Trophoblast cell (in vitro differentiated cells and primary cell): ENCODE data around the gene SLC39A3.

ENCODE experiments used
- DNase-seq, 2 donors: peaks; one replicate each; pipeline ENCODE4 v3.0.0-alpha.2; 2016
- H2AFZ ChIP-seq: 2 replicates; pipeline ENCODE4 v1.6.1; 2013; ENCODE audit warnings: low read length, moderate library complexity, mild to moderate bottlenecking; ENCODE audit not compliant: insufficient read depth, poor library complexity
- H2AK5ac ChIP-seq: 2 replicates; pipeline ENCODE4 v1.6.1; 2013; ENCODE audit warnings: mild to moderate bottlenecking, low read length
- H2BK120ac ChIP-seq: 2 replicates; pipeline ENCODE4 v1.6.1; 2013; ENCODE audit warnings: low read length, mild to moderate bottlenecking, moderate library complexity; ENCODE audit not compliant: insufficient read depth, poor library complexity
- H2BK12ac ChIP-seq: 2 replicates; pipeline ENCODE4 v1.6.1; 2013; ENCODE audit warnings: mild to moderate bottlenecking, low read length, moderate library complexity
- H2BK5ac ChIP-seq: 2 replicates; pipeline ENCODE4 v1.6.1; 2013; ENCODE audit warnings: low read length, low read depth, moderate library complexity, mild to moderate bottlenecking; ENCODE audit not compliant: poor library complexity
- H3K14ac ChIP-seq: 2 replicates; pipeline ENCODE4 v1.6.1; 2013; ENCODE audit warnings: mild to moderate bottlenecking, low read length
- H3K18ac ChIP-seq: 2 replicates; pipeline ENCODE4 v1.6.1; 2013; ENCODE audit warnings: mild to moderate bottlenecking, low read length
- H3K23ac ChIP-seq: 2 replicates; pipeline ENCODE4 v1.6.1; 2013; ENCODE audit warnings: low read length
- H3K27ac ChIP-seq: 2 replicates; pipeline ENCODE4 v1.5.1; 2013; ENCODE audit warnings: low read depth, mild to moderate bottlenecking, inconsistent platforms, low read length, moderate library complexity
- H3K27me3 ChIP-seq: 2 replicates; pipeline ENCODE4 v1.6.1; 2013; ENCODE audit warnings: inconsistent platforms, mild to moderate bottlenecking, low read length, moderate library complexity; ENCODE audit not compliant: insufficient read depth
- H3K36me3 ChIP-seq, 2 experiments: 1 replicate in 1 of 2; 2 replicates in 1 of 2; pipeline ENCODE4 v1.6.1; 2013; ENCODE audit warnings: low read length in 2 of 2, mild to moderate bottlenecking in 2 of 2, moderate library complexity in 1 of 2; ENCODE audit not compliant: insufficient read depth in 2 of 2, control insufficient read depth in 1 of 2
- H3K4ac ChIP-seq: 2 replicates; pipeline ENCODE4 v1.6.1; 2013; ENCODE audit warnings: low read depth, mild to moderate bottlenecking, low read length, moderate library complexity
- H3K4me1 ChIP-seq, 2 experiments: 1 replicate in 1 of 2; 2 replicates in 1 of 2; pipeline ENCODE4 v1.6.1; 2013; ENCODE audit warnings: low read length in 2 of 2, mild to moderate bottlenecking in 2 of 2, moderate library complexity in 1 of 2; ENCODE audit not compliant: insufficient read depth in 2 of 2, control insufficient read depth in 1 of 2
- H3K4me2 ChIP-seq: 2 replicates; pipeline ENCODE4 v1.6.1; 2013; ENCODE audit warnings: inconsistent platforms, mild to moderate bottlenecking, low read length, moderate library complexity
- H3K4me3 ChIP-seq: 2 replicates; pipeline ENCODE4 v1.5.1; 2013; ENCODE audit warnings: mild to moderate bottlenecking, low read depth, low read length, inconsistent platforms
- H3K79me1 ChIP-seq: one replicate; pipeline ENCODE4 v1.6.1; 2013; ENCODE audit warnings: low read length
- H3K79me2 ChIP-seq: 2 replicates; pipeline ENCODE4 v1.6.1; 2013; ENCODE audit warnings: low read length, mild to moderate bottlenecking; ENCODE audit not compliant: control insufficient read depth, insufficient read depth, poor library complexity
- H3K9ac ChIP-seq: 2 replicates; pipeline ENCODE4 v1.6.1; 2013; ENCODE audit warnings: mild to moderate bottlenecking, low read length
- H3K9me3 ChIP-seq: 2 replicates; pipeline ENCODE4 v1.6.1; 2013; ENCODE audit warnings: low read depth, mild to moderate bottlenecking, control low read depth, inconsistent platforms, low read length; ENCODE audit not compliant: insufficient read depth
- H4K12ac ChIP-seq: 2 replicates; pipeline ENCODE4 v1.6.1; 2013; ENCODE audit warnings: low read depth, mild to moderate bottlenecking, low read length, moderate library complexity
- H4K8ac ChIP-seq: 2 replicates; pipeline ENCODE4 v1.6.1; 2013; ENCODE audit warnings: low read depth, mild to moderate bottlenecking, low read length, moderate library complexity
- H4K91ac ChIP-seq: one replicate; pipeline ENCODE4 v1.6.1; 2013; ENCODE audit warnings: low read depth, mild to moderate bottlenecking, low read length, moderate library complexity
- WGBS: extraction: QIAGEN DNeasy Blood & Tissue Kit; methylation state at CpG from one replicate; pipeline ENCODE4 v1.1.7; 2013; ENCODE audit warnings: missing lambda C conversion rate; ENCODE audit not compliant: insufficient read length, insufficient coverage; ENCODE audit errors: extremely low coverage; 5-methylcytosine and 5-hydroxymethylcytosine counted together

SLC39A3 gene

DNA sequence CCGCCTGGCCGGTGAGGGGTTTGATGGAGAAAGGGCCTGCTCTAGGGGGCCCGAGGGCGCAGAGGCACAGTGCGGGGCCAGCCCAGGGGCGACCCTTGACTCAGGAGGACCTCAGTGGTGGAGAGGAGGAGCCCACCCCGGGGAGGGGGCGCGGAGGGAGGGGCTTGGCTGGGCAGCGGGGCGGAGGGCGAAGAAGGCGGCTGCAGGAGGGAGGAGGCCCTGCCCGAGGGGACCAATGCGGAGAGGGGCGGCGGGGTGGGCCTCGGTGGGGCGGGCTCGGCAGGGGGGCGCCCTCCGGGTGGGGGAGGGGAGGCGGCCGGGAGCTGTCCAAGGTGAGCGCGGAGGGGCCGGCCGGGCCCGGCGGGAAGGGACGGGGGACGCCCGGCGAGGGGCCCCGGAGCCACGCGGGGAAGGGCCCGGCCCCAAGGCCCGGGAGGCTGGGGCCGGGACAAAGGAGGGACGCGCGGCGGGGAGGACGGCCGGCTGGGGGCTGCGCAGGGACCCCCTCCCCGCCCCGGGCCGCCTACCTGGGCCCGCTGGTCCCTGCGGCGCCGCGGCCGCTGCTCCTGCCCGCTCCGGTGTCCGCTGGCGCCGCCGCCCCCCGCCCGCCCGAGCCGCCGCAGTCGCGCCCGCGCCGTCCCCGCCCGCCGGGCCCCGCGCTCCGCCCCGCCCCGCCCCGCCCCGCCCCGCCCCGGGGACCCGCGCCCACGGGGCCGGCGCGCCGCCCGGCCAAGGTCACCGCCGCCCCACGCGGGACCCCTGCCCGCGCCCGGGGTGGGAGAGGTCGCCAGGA lies 18.8 kb downstream of the SLC39A3 start, which contains the start of gene DIRAS1:
Gene DIRAS1, minus strand, starts transcription at position 596 of the 793 bp plus-strand sequence. CDS start 3,566 bp downstream, outside the sequence.
- H2AFZ ChIP-seq = no peak within 1 kb of the TSS
- H3K4ac ChIP-seq = no peak within 1 kb of the TSS
- no peak within 1 kb of the TSS for H4K91ac ChIP-seq
- no peak within 1 kb of the TSS for H4K12ac ChIP-seq
- no peak within 1 kb of the TSS for H2AK5ac ChIP-seq
- H3K4me2 ChIP-seq = peak within 1 kb of the TSS; percentile 58
- H3K79me1 ChIP-seq = no peaks in the 10 kb centered on the region
- H3K23ac ChIP-seq = no peak within 1 kb of the TSS
- H3K9ac ChIP-seq = no peak within 1 kb of the TSS
- H4K8ac ChIP-seq = no peak within 1 kb of the TSS
- H3K18ac ChIP-seq = no peak within 1 kb of the TSS
- no peak within 1 kb of the TSS for H2BK120ac ChIP-seq
- peaks cover 32% of the 10 kb centered on the region for H3K27me3 ChIP-seq
- peaks cover 6% of the 10 kb centered on the region for H3K9me3 ChIP-seq
- no peak within 1 kb of the TSS for H2BK12ac ChIP-seq
- no peak within 1 kb of the TSS for H2BK5ac ChIP-seq
- no peaks in the 10 kb centered on the region for H3K36me3 ChIP-seq
- no peak within 1 kb of the TSS for H3K4me3 ChIP-seq
- no peak within 1 kb of the TSS for H3K27ac ChIP-seq
- no peak within 1 kb of the TSS for H3K14ac ChIP-seq
- no CpG with 5 or more reads among the region's 100 CpGs for WGBS
- H3K4me1 ChIP-seq = peaks cover 0 to 2% of the 10 kb centered on the region in 2 experiments
- no peak for DNase-seq
- no peaks in the 10 kb centered on the region for H3K79me2 ChIP-seq

DNA sequence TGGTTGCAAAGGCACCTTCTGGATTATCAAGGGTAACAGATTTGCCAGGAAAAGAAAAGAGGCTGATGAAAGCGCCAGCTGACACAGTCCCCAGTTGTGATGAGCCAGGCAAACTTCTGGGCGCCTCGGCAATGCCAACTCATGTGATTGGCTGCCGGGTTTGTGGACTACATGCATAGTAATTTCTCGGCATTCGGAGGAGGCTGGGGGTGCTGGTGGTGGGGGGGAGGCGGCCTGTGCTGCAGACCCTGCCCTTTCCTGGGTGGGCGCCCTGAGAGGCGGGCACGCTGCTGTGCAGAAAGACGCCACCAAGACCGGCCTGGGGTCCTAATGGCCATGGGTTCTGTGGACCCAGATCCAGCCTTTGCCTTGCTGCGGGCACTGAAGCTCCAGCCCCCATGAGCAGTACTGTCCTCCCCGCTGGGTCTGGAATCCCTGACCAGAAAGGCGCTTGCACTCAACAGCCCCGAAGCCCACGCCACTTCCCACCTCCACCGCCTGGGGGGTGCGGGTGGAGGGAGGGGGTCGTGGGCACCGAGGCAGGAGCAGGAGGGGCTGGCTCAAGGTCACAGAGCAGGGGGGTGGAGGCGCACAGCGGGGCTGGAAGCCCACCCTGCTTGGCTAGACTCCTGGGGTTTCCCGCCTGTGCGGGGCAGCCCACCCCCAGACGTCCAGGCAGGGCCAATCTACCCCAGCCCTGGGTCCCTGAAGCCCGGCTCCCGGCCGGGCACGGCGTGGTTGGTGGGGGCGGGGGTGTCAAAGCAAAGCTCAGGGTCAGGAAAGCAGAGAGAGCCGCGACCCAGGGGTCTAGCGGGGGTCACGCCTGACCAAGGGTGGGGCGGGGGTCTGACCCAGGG lies 19.7 kb downstream of the SLC39A3 start:
- no peak overlapping the region for H3K4me3 ChIP-seq
- H3K23ac ChIP-seq = no peak overlapping the region
- H3K27ac ChIP-seq = no peak overlapping the region
- no peak overlapping the region for H3K9ac ChIP-seq
- H3K18ac ChIP-seq = no peak overlapping the region
- H3K79me2 ChIP-seq = no peaks in the 10 kb centered on the region
- H3K4me1 ChIP-seq = peaks cover 0 to 2% of the 10 kb centered on the region in 2 experiments
- no peak overlapping the region for H4K12ac ChIP-seq
- WGBS = no CpG with 5 or more reads among the region's 37 CpGs
- no peak overlapping the region for H3K4ac ChIP-seq
- peaks cover 10% of the 10 kb centered on the region for H3K9me3 ChIP-seq
- peak overlapping the region; percentile 32 for H3K4me2 ChIP-seq
- H2BK5ac ChIP-seq = no peak overlapping the region
- no peak overlapping the region for H2BK120ac ChIP-seq
- peaks cover 32% of the 10 kb centered on the region for H3K27me3 ChIP-seq
- no peaks in the 10 kb centered on the region for H3K79me1 ChIP-seq
- no peak overlapping the region for H4K91ac ChIP-seq
- no peak overlapping the region for H2AK5ac ChIP-seq
- no peak for DNase-seq
- no peaks in the 10 kb centered on the region for H3K36me3 ChIP-seq
- H2AFZ ChIP-seq = no peak overlapping the region
- H3K14ac ChIP-seq = no peak overlapping the region
- no peak overlapping the region for H4K8ac ChIP-seq
- no peak overlapping the region for H2BK12ac ChIP-seq

DNA sequence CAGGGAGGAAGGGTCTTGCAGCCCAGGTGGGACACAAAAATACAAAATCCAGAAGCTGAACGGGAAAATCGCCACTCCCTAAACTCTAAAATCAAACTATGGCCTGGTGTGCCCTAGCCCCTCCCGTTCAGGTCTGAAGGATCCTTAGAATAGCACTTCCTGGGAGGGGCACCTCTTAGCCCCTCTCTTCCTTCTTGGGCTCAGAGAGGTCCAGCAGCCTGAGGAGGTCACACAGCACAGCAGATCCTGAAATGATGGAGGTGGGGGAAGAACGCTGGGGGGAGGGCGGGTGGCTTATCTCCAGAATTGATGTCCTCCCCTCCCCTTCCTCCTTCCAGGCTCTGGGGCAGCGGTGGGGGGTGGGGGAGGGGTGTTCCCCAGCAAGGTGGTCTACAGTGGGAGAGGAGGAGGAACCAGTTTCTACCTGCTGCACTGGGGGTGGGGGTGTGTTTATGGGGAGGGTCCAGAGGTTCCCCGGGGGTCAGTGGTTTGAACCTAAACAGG lies 20.5 kb downstream of the SLC39A3 start:
- Histone ChIP-seq H3K4me1 (peaks cover 0 to 2% of the 10 kb centered on the region in 2 experiments), H3K27ac (no peak overlapping the region), H4K12ac (no peak overlapping the region), H3K27me3 (peaks cover 32% of the 10 kb centered on the region), H3K9me3 (peaks cover 12% of the 10 kb centered on the region), H2AK5ac (no peak overlapping the region), H4K91ac (no peak overlapping the region), H4K8ac (no peak overlapping the region), H3K14ac (no peak overlapping the region), H2AFZ (no peak overlapping the region), H3K23ac (no peak overlapping the region), H3K79me1 (no peaks in the 10 kb centered on the region), H2BK120ac (no peak overlapping the region), H3K4me3 (no peak overlapping the region), H3K9ac (no peak overlapping the region), H2BK5ac (no peak overlapping the region), H2BK12ac (no peak overlapping the region), H3K4ac (no peak overlapping the region), H3K4me2 (no peak overlapping the region), H3K36me3 (no peaks in the 10 kb centered on the region), H3K79me2 (no peaks in the 10 kb centered on the region), H3K18ac (no peak overlapping the region)
- DNase-seq = no peak
- no CpG with 5 or more reads among the region's 7 CpGs for WGBS

DNA sequence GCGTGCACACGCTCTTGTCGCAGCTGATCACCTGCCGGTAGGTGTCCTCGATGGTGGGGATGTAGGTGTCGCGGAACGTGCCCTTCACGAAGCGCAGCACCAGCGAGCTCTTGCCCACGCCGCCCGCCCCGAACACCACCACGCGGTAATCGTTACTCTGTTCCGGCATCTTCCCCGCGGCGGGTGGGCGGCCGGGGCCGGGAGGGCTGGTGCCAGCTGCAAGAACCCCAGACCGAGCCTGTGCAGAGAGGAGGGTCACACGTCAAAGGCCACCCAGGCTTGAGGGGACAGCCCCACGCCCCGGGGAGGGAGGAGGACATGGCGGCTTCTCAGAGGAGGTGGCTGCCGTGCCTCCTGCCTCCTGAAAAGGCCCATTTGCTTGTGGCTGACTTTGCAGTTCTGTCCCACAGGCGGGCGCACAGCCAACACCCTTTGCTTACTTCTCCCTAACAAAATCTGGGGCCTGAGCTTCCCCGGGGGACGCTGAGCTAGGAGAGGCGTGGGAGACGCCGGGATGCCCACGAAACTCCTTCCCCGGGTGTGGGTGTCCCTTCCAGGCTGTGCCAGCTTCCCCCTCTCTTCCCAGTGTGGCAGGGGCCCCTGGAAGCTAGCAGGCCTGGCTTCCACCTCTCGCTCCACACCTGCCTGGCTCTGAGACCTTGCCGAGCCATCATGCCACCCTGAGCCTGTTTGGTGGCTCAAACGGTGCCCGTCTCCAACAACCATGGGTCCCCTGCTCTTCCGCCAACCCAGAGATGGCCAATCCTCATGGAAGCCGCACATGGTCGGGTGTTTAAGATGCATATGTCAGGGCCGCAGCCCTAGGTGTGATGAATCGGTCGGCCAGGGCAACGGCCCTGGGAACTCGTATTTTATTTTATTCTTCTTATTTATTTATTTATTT lies 21.9 kb downstream of the SLC39A3 start:
- no peaks in the 10 kb centered on the region for H3K79me1 ChIP-seq
- no peak overlapping the region for H3K9ac ChIP-seq
- no peak overlapping the region for H2BK120ac ChIP-seq
- no peak overlapping the region for H3K18ac ChIP-seq
- H3K4me3 ChIP-seq = peak overlapping the region; percentile 34
- no peak overlapping the region for H3K14ac ChIP-seq
- H3K27ac ChIP-seq = no peak overlapping the region
- no peak overlapping the region for H2AK5ac ChIP-seq
- H2AFZ ChIP-seq = no peak overlapping the region
- H4K8ac ChIP-seq = no peak overlapping the region
- H3K4me1 ChIP-seq = peaks cover 0 to 2% of the 10 kb centered on the region in 2 experiments
- H3K4ac ChIP-seq = no peak overlapping the region
- H2BK5ac ChIP-seq = no peak overlapping the region
- no CpG with 5 or more reads among the region's 52 CpGs for WGBS
- no peak overlapping the region for H2BK12ac ChIP-seq
- peaks cover 17% of the 10 kb centered on the region for H3K9me3 ChIP-seq
- no peak overlapping the region for H3K4me2 ChIP-seq
- H4K12ac ChIP-seq = no peak overlapping the region
- no peak for DNase-seq
- H3K79me2 ChIP-seq = no peaks in the 10 kb centered on the region
- H3K23ac ChIP-seq = no peak overlapping the region
- no peak overlapping the region for H4K91ac ChIP-seq
- H3K27me3 ChIP-seq = peaks cover 32% of the 10 kb centered on the region
- no peaks in the 10 kb centered on the region for H3K36me3 ChIP-seq
